Tibial nerve (tissue), 3 donors: ENCODE data around the gene CD7.

Source experiments
- POLR2A ChIP-seq, 2 donors: fragments of 450-650 bp; IDR thresholded peaks; one replicate each; pipeline ENCODE4 v1.6.1; 2017; ENCODE audit warnings: antibody characterized with exemption in 2 of 2, mild to moderate bottlenecking in 2 of 2, moderate library complexity in 2 of 2
- TF ChIP-seq, protein P1 (sequence below), 5 experiments: fragments of 200-600 bp in 3 of 5; fragments of 450-650 bp in 2 of 5; sonication (generic) in 3 of 5; IDR thresholded peaks; one replicate each; pipeline ENCODE4 v1.5.1; 2016 to 2019; ENCODE audit warnings: antibody characterized with exemption in 5 of 5, mild to moderate bottlenecking in 3 of 5, moderate library complexity in 2 of 5

DNA sequence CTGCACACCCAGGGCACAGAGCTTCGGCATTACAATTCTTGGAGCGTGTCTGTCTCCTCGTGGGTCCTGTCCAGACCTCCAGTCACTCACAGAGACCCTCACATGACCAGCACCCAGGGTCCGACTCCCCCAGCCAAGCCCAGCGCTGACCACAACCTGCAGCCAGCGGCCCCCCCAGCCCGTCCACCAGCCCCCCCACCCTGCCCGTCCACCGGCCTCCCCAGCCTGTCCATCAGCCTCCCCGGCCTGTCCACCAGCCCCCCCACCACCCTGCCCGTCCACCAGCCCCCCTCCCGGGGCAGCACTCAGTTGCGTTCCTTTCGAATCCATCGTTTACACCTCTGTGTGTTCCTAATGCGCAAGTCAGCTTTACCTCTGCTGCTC lies 10.3 kb upstream of the CD7 start:
- TF ChIP-seq, protein P1, sequence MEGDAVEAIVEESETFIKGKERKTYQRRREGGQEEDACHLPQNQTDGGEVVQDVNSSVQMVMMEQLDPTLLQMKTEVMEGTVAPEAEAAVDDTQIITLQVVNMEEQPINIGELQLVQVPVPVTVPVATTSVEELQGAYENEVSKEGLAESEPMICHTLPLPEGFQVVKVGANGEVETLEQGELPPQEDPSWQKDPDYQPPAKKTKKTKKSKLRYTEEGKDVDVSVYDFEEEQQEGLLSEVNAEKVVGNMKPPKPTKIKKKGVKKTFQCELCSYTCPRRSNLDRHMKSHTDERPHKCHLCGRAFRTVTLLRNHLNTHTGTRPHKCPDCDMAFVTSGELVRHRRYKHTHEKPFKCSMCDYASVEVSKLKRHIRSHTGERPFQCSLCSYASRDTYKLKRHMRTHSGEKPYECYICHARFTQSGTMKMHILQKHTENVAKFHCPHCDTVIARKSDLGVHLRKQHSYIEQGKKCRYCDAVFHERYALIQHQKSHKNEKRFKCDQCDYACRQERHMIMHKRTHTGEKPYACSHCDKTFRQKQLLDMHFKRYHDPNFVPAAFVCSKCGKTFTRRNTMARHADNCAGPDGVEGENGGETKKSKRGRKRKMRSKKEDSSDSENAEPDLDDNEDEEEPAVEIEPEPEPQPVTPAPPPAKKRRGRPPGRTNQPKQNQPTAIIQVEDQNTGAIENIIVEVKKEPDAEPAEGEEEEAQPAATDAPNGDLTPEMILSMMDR (IDR thresholded peaks at IDR 0.05) = no peak
- no peak for TF ChIP-seq POLR2A (IDR thresholded peaks at IDR 0.05)
